Right cardiac atrium (tissue), 5 donors: Measurements from ENCODE around the gene MYH9. TPM values are rescaled to one million over a fixed set of nuclear protein-coding genes. Genes with fewer than 3 reads are reported as not detected.

Source experiments
- ATAC-seq, 2 donors: fragments of 200-7000 bp; cut with Tn5 transposase; one replicate each; pipeline versions ENCODE4 v1.8.0 to v1.9.1; 2020; ENCODE audit warnings: moderate library complexity in 2 of 2, mild to moderate bottlenecking in 1 of 2
- DNase-seq, 3 donors: peaks; one replicate each; pipeline ENCODE4 v3.0.0-alpha.2; 2020
- H3K27ac ChIP-seq: one replicate; pipeline ENCODE4 v1.5.1; 2013; ENCODE audit warnings: mild to moderate bottlenecking, low read length, control low read depth, moderate library complexity
- H3K27me3 ChIP-seq: one replicate; pipeline ENCODE4 v1.6.1; 2013; ENCODE audit not compliant: control insufficient read depth, insufficient read depth
- H3K4me1 ChIP-seq: one replicate; pipeline ENCODE4 v1.6.1; 2013; ENCODE audit warnings: low read length; ENCODE audit not compliant: control insufficient read depth, insufficient read depth
- H3K4me3 ChIP-seq: one replicate; pipeline ENCODE4 v1.5.1; 2013; ENCODE audit warnings: low read length, control low read depth
- H3K9me3 ChIP-seq: one replicate; pipeline ENCODE4 v1.6.1; 2013; ENCODE audit warnings: low read length; ENCODE audit not compliant: control insufficient read depth
- WGBS: extraction: QIAGEN DNeasy Blood & Tissue Kit; methylation state at CpG from one replicate; pipeline ENCODE4 v1.1.7; 2013; 5-methylcytosine and 5-hydroxymethylcytosine counted together
- intact Hi-C, 4 donors: fragments of 100-400 bp; cut with DNase I; formaldehyde crosslinking; loops; one replicate each; pipeline versions ENCODE4 v1.11.0 to v1.14.0; 2022 to 2023
- polyA plus RNA-seq: library from polyadenylated mRNA; stranded (reverse); fragments of 200-250 nt; gene quantifications from one replicate; pipeline ENCODE4 v1.2.3, GENCODE V29; 2013
- total RNA-seq, 4 donors: library from RNA; stranded (reverse); fragmentation: NEBNext Ultra II Directional; extraction: Animal tissue kit (Norgen Biotek cat#: 25700); gene quantifications; one replicate each; pipeline ENCODE4 v1.2.1, GENCODE V29; 2021
- donor health status: healthy with polysubstance abuse.
- donor health status: DM: no; HTN: yes; CAD: no.
- donor health status: DM: no; HTN: no; CAD: no.
- donor health status: DM: no; HTN: yes; CAD: no; lungs with severe emphysema.
- donor health status: DM: yes; HTN: yes; CAD: no.

The MYH9 gene
- total and polyA plus RNA-seq, 5 donors = 92.5 to 224 (median 146) TPM

- H3K27me3 ChIP-seq = no peaks in the 10 kb centered on the region
- no peaks in the 10 kb centered on the region for H3K9me3 ChIP-seq
- intact Hi-C loops = loop anchor here (5.0 to 10.0 kb wide), 3 partner anchors 35 to 55 kb away; partner anchors contain the start of gene MYH9 (in 3 of the 4)
- H3K4me1 ChIP-seq = peaks cover 72% of the 10 kb centered on the region
- H3K4me3 ChIP-seq = no peak overlapping the region
- peak in 1 of 3 donors; percentile 52 for DNase-seq
- ATAC-seq = no peak
- H3K27ac ChIP-seq = peak overlapping the region; percentile 99
- 38% methylated on average over 13 of the region's 13 CpGs for WGBS
These were observed 55.0 kb downstream of the MYH9 start for GRCh38 chr22:36332623-36333332.

GRCh38 chr22:36331912-36332622 lies 55.7 kb downstream of the MYH9 start:
- intact Hi-C loops = loop anchor here (5.0 to 10.0 kb wide), 3 partner anchors 35 to 55 kb away; partner anchors contain the start of gene MYH9 (in 3 of the 4)
- 14% methylated on average over 15 of the region's 15 CpGs for WGBS

GRCh38 chr22:36331306-36331911 lies 56.4 kb downstream of the MYH9 start:
- Histone ChIP-seq H3K27ac (peak overlapping the region; percentile 99), H3K4me3 (no peak overlapping the region), H3K4me1 (peaks cover 77% of the 10 kb centered on the region), H3K27me3 (no peaks in the 10 kb centered on the region), H3K9me3 (no peaks in the 10 kb centered on the region)
- WGBS = 11% methylated on average over 11 of the region's 11 CpGs
- DNase-seq (peak; percentile 88 to 91 (median 89)), ATAC-seq (peak; percentile 50 to 76)
- intact Hi-C loops = loop anchor here (5.0 to 10.0 kb wide), 3 partner anchors 36 to 56 kb away; partner anchors contain the start of gene MYH9 (in 3 of the 4)

More at GRCh38 chr22:36331912-36332622, 55.7 kb downstream of the MYH9 start:
- peaks cover 79% of the 10 kb centered on the region for H3K4me1 ChIP-seq
- H3K4me3 ChIP-seq = no peak overlapping the region
- H3K27ac ChIP-seq = peak overlapping the region; percentile 99
- no peaks in the 10 kb centered on the region for H3K27me3 ChIP-seq
- DNase-seq (peak; percentile 84 to 94 (median 93)), ATAC-seq (peak; percentile 17 to 27)
- no peaks in the 10 kb centered on the region for H3K9me3 ChIP-seq

- ATAC-seq (peak; percentile 5 to 75), DNase-seq (peak; percentile 87 to 88 (median 88))
- peak overlapping the region; percentile 99 for H3K27ac ChIP-seq
- H3K9me3 ChIP-seq = no peaks in the 10 kb centered on the region
- intact Hi-C loops = loop anchor here (5.0 to 10.0 kb wide), 3 partner anchors 37 to 57 kb away; partner anchors contain the start of gene MYH9 (in 3 of the 4)
- 18% methylated on average over 20 of the region's 20 CpGs for WGBS
- no peaks in the 10 kb centered on the region for H3K27me3 ChIP-seq
- H3K4me1 ChIP-seq = peaks cover 77% of the 10 kb centered on the region
- H3K4me3 ChIP-seq = no peak overlapping the region
These were observed 57.0 kb downstream of the MYH9 start for GRCh38 chr22:36330655-36331305.

- Histone ChIP-seq H3K27me3 (no peaks in the 10 kb centered on the region), H3K4me3 (no peak overlapping the region), H3K4me1 (peaks cover 78% of the 10 kb centered on the region), H3K9me3 (no peaks in the 10 kb centered on the region), H3K27ac (peak overlapping the region; percentile 99)
- 57% methylated on average over 9 of the region's 9 CpGs for WGBS
- ATAC-seq = no peak
- peak in 1 of 3 donors; percentile 29 for DNase-seq
- intact Hi-C loops = loop anchor here (5.0 to 10.0 kb wide), 3 partner anchors 37 to 57 kb away; partner anchors contain the start of gene MYH9 (in 3 of the 4)
These were observed 57.6 kb downstream of the MYH9 start for GRCh38 chr22:36330127-36330526.

GRCh38 chr22:36329254-36330078 lies 58.3 kb downstream of the MYH9 start:
- intact Hi-C loops = loop anchor here (5.0 to 10.0 kb wide), 4 partner anchors 33 to 58 kb away; partner anchors contain the start of gene MYH9 (in 3 of the 4)
- Histone ChIP-seq H3K27me3 (no peaks in the 10 kb centered on the region), H3K27ac (peak overlapping the region; percentile 99), H3K4me3 (no peak overlapping the region), H3K4me1 (peaks cover 74% of the 10 kb centered on the region), H3K9me3 (no peaks in the 10 kb centered on the region)
- WGBS = 16% methylated on average over 24 of the region's 24 CpGs
- DNase-seq = peak; percentile 65 to 82 (median 79)
- peak; percentile 5 to 38 for ATAC-seq

- 31% methylated on average over 23 of the region's 23 CpGs for WGBS
- no peak overlapping the region for H3K4me3 ChIP-seq
- H3K9me3 ChIP-seq = no peaks in the 10 kb centered on the region
- intact Hi-C loops = loop anchor here in 1 of 4 donors (5.0 kb wide), 1 partner anchor 34 kb away; no protein-coding TSS in a partner anchor
- no peaks in the 10 kb centered on the region for H3K27me3 ChIP-seq
- peaks cover 74% of the 10 kb centered on the region for H3K4me1 ChIP-seq
- DNase-seq = peak; percentile 75 to 84 (median 83)
- H3K27ac ChIP-seq = peak overlapping the region; percentile 99
- peak; percentile 9 to 22 for ATAC-seq
These were observed 59.0 kb downstream of the MYH9 start for GRCh38 chr22:36328635-36329253.

- H3K27ac ChIP-seq = peak overlapping the region; percentile 99
- ATAC-seq (peak; percentile 0 to 10), DNase-seq (peak; percentile 52 to 80 (median 75))
- intact Hi-C loops = loop anchor here in 1 of 4 donors (5.0 kb wide), 1 partner anchor 34 kb away; no protein-coding TSS in a partner anchor
- WGBS = 40% methylated on average over 13 of the region's 13 CpGs
- H3K4me3 ChIP-seq = no peak overlapping the region
- H3K27me3 ChIP-seq = no peaks in the 10 kb centered on the region
- no peaks in the 10 kb centered on the region for H3K9me3 ChIP-seq
- H3K4me1 ChIP-seq = peaks cover 77% of the 10 kb centered on the region
These were observed 59.7 kb downstream of the MYH9 start for GRCh38 chr22:36327922-36328551.
